GM23338 (cell line): ENCODE data around the gene TBCD. TPM values are rescaled to one million over a fixed set of nuclear protein-coding genes. Genes with fewer than 3 reads are reported as not detected.

Experiments used
- ATAC-seq: fragments of 200-7000 bp; cut with Tn5 transposase; 3 replicates; pipeline ENCODE4 v1.9.1; 2020
- DNase-seq: peaks from one replicate; pipeline ENCODE4 v3.0.0-alpha.2; 2015; ENCODE audit warnings: low spot score
- H2AFZ ChIP-seq: fragments of 200-600 bp; sonication (generic); 2 replicates; pipeline ENCODE4 v1.8.0; 2016; ENCODE audit warnings: antibody characterized with exemption, mild to moderate bottlenecking, moderate library complexity
- H3F3A ChIP-seq: fragments of 200-600 bp; sonication (generic); replicated peaks from 2 replicates; pipeline ENCODE4 v1.8.0; 2017; ENCODE audit warnings: antibody characterized with exemption, mixed run types, low read depth
- H3K27ac ChIP-seq: fragments of 200-600 bp; sonication (generic); 2 replicates; pipeline ENCODE4 v1.6.1; 2016; ENCODE audit warnings: low read depth
- H3K27me3 ChIP-seq: fragments of 200-600 bp; sonication (generic); 2 replicates; pipeline ENCODE4 v1.8.0; 2016; ENCODE audit warnings: mild to moderate bottlenecking, mixed run types, moderate library complexity; ENCODE audit not compliant: insufficient read depth
- H3K36me3 ChIP-seq: fragments of 200-600 bp; sonication (generic); 2 replicates; pipeline ENCODE4 v1.8.0; 2016; ENCODE audit warnings: mild to moderate bottlenecking; ENCODE audit not compliant: insufficient read depth
- H3K4me1 ChIP-seq: fragments of 200-600 bp; sonication (generic); 2 replicates; pipeline ENCODE4 v1.8.0; 2016; ENCODE audit warnings: mild to moderate bottlenecking, moderate library complexity; ENCODE audit not compliant: insufficient read depth
- H3K4me2 ChIP-seq: fragments of 200-600 bp; sonication (generic); 2 replicates; pipeline ENCODE4 v1.7.1; 2017; ENCODE audit warnings: mixed run types
- H3K4me3 ChIP-seq: fragments of 200-600 bp; sonication (generic); 2 replicates; pipeline ENCODE4 v1.6.1; 2016; ENCODE audit warnings: mixed run types
- H3K79me2 ChIP-seq: fragments of 200-600 bp; sonication (generic); replicated peaks from 2 replicates; pipeline ENCODE4 v1.8.0; 2017; ENCODE audit warnings: mild to moderate bottlenecking; ENCODE audit not compliant: insufficient read depth
- H3K9me2 ChIP-seq: fragments of 200-600 bp; sonication (generic); 2 replicates; pipeline ENCODE4 v1.8.0; 2017; ENCODE audit not compliant: insufficient read depth
- H4K20me1 ChIP-seq: fragments of 200-600 bp; sonication (generic); replicated peaks from 2 replicates; pipeline ENCODE4 v1.8.0; 2017; ENCODE audit warnings: mild to moderate bottlenecking; ENCODE audit not compliant: insufficient read depth
- H3K27ac Mint-ChIP-seq: 2 replicates; pipeline ENCODE4 v1.8.0; 2020; ENCODE audit warnings: inconsistent platforms, mild to moderate bottlenecking, moderate library complexity, mixed read lengths
- H3K27me3 Mint-ChIP-seq: 3 replicates; pipeline ENCODE4 v1.8.0; 2022; ENCODE audit warnings: low read depth, mild to moderate bottlenecking, moderate library complexity, mixed read lengths, inconsistent platforms; ENCODE audit not compliant: insufficient read depth, poor library complexity
- H3K36me3 Mint-ChIP-seq: 3 replicates; pipeline ENCODE4 v1.8.0; 2021; ENCODE audit warnings: low read depth, mild to moderate bottlenecking, inconsistent platforms, moderate library complexity, mixed read lengths
- H3K4me1 Mint-ChIP-seq: 3 replicates; pipeline ENCODE4 v1.8.0; 2020; ENCODE audit warnings: mild to moderate bottlenecking, inconsistent platforms, mixed read lengths
- H3K4me3 Mint-ChIP-seq: 3 replicates; pipeline ENCODE4 v1.8.0; 2021; ENCODE audit warnings: moderate library complexity, mild to moderate bottlenecking, inconsistent platforms, mixed read lengths
- H3K9me3 Mint-ChIP-seq: 3 replicates; pipeline ENCODE4 v1.8.0; 2020; ENCODE audit warnings: moderate library complexity, mild to moderate bottlenecking, inconsistent platforms, mixed read lengths
- CREB1 ChIP-seq: fragments of 250-450 bp; sonication (Bioruptor Pico); IDR thresholded peaks from 2 replicates; pipeline ENCODE4 v1.5.0; 2020; ENCODE audit warnings: low read depth, mild to moderate bottlenecking, moderate library complexity
- CTCF ChIP-seq, 2 experiments: fragments of 200-600 bp in 1 of 2; sonication (generic) in 1 of 2; conservative IDR thresholded peaks; 2 replicates each; pipeline versions ENCODE4 v1.5.1 to v1.6.1; 2016 to 2017; ENCODE audit warnings: antibody characterized with exemption in 2 of 2, low read depth in 2 of 2, mild to moderate bottlenecking in 2 of 2, moderate library complexity in 1 of 2
- EZH2 ChIP-seq: fragments of 200-600 bp; sonication (generic); IDR thresholded peaks from one replicate; pipeline ENCODE4 v1.8.0; 2017; ENCODE audit warnings: antibody characterized with exemption, mild to moderate bottlenecking, low read depth; ENCODE audit not compliant: unreplicated experiment
- NANOG ChIP-seq: IDR thresholded peaks from 2 replicates; pipeline ENCODE4 v1.6.1; 2016; ENCODE audit warnings: antibody characterized with exemption, borderline replicate concordance
- STAT1 ChIP-seq: IDR thresholded peaks from one replicate; pipeline ENCODE4 v1.6.1; 2016; ENCODE audit warnings: antibody characterized with exemption; ENCODE audit not compliant: unreplicated experiment
- ZNF114 ChIP-seq: fragments of 250-450 bp; sonication (Bioruptor Pico); IDR thresholded peaks from 2 replicates; pipeline ENCODE4 v1.5.0; 2020; ENCODE audit warnings: mild to moderate bottlenecking, moderate library complexity
- ZNF331 ChIP-seq: fragments of 250-450 bp; sonication (Bioruptor Pico); IDR thresholded peaks from 2 replicates; pipeline ENCODE4 v1.5.0; 2020; ENCODE audit warnings: low read depth, mild to moderate bottlenecking, moderate library complexity
- polyA plus RNA-seq: library from polyadenylated mRNA; unstranded; fragments of >200 nt; fragmentation: Nextera tagmentation; extraction: Ambion mirVana; gene quantifications from 2 replicates; pipeline ENCODE4 v1.2.1, GENCODE V29; 2016
- total RNA-seq: library from RNA; depleted of rRNA; stranded (reverse); fragments of >200 nt; shearing (Covaris generic); gene quantifications from 2 replicates; pipeline ENCODE4 v1.2.3, GENCODE V29; 2014
- TF ChIP-seq, protein P1 (sequence below): IDR thresholded peaks from 2 replicates; pipeline ENCODE4 v1.6.1; 2016; ENCODE audit warnings: antibody characterized with exemption

The TBCD gene
- total and polyA plus RNA-seq, 2 experiments from 2014 or later, result 75.0 to 116 TPM

GRCh38 chr17:82745524-82745923 is 6.3 kb upstream of the TBCD start:
- Mint-ChIP-seq H3K27ac (no peak overlapping the region), H3K4me1 (peaks cover 7% of the 10 kb centered on the region; the same call in 2 of the 3 replicates), H3K36me3 (peaks cover 54% of the 10 kb centered on the region), H3K4me3 (no peak overlapping the region; the same call in 2 of the 3 replicates), H3K27me3 (peaks cover 13% of the 10 kb centered on the region), H3K9me3 (peaks cover 32% of the 10 kb centered on the region)
- Histone ChIP-seq H3K4me3 (no peak overlapping the region), H3K4me1 (peaks cover 13% of the 10 kb centered on the region), H3K27me3 (peaks cover 17% of the 10 kb centered on the region), H3K36me3 (peaks cover 21% of the 10 kb centered on the region), H4K20me1 (no peaks in the 10 kb centered on the region), H3K79me2 (no peaks in the 10 kb centered on the region), H3K4me2 (0 out of 2 replicates have a peak overlapping the region, but pooled peaks have one; percentile 20), H3K9me2 (0 out of 2 replicates have a peak, but pooled peaks cover 5% of the 10 kb centered on the region), H3K27ac (peak overlapping the region; percentile 26; the same call in 1 of the 2 replicates), H2AFZ (no peak overlapping the region), H3F3A (0 out of 2 replicates have a peak, but pooled peaks cover 2% of the 10 kb centered on the region)
- ATAC-seq (no peak), DNase-seq (no peak)
- TF ChIP-seq EZH2 (no peak), CTCF (conservative IDR thresholded peaks at IDR 0.05; ENCODE audit: low read depth in 2 of 2) (no peak)

- H3K4me2 ChIP-seq, result no peak overlapping the region
- ATAC-seq, result no peak
- no peak overlapping the region for H3K27ac Mint-ChIP-seq
- peaks cover 17% of the 10 kb centered on the region for H3K27me3 ChIP-seq
- H3K4me1 Mint-ChIP-seq, result peaks cover 13% of the 10 kb centered on the region; the same call in 2 of the 3 replicates
- H4K20me1 ChIP-seq, result no peaks in the 10 kb centered on the region
- 0 out of 2 replicates have a peak, but pooled peaks cover 5% of the 10 kb centered on the region for H3K9me2 ChIP-seq
- peaks cover 33% of the 10 kb centered on the region for H3K36me3 Mint-ChIP-seq
- TF ChIP-seq ZNF114 (CRISPR knock-in tag) (no peak), NANOG (no peak), STAT1 (no peak)
- peaks cover 7% of the 10 kb centered on the region; the same call in 1 of the 2 replicates for H3K36me3 ChIP-seq
- no peak overlapping the region for H2AFZ ChIP-seq
- H3K4me3 Mint-ChIP-seq, result no peak overlapping the region
- H3K27ac ChIP-seq, result no peak overlapping the region
- peaks cover 25% of the 10 kb centered on the region for H3K9me3 Mint-ChIP-seq
- no peak for DNase-seq
- H3K79me2 ChIP-seq, result peaks cover 14% of the 10 kb centered on the region
- peaks cover 17% of the 10 kb centered on the region for H3K4me1 ChIP-seq
- 0 out of 2 replicates have a peak, but pooled peaks cover 2% of the 10 kb centered on the region for H3F3A ChIP-seq
- no peak overlapping the region for H3K4me3 ChIP-seq
- peaks cover 15% of the 10 kb centered on the region for H3K27me3 Mint-ChIP-seq
These were observed 3.1 kb upstream of the TBCD start for GRCh38 chr17:82748756-82749155.

GRCh38 chr17:82750241-82750908 is 1.5 kb upstream of the TBCD start:
- Histone ChIP-seq H3K27me3 (peaks cover 17% of the 10 kb centered on the region), H3K27ac (no peak overlapping the region), H2AFZ (no peak overlapping the region; the same call in 1 of the 2 replicates), H3K79me2 (peaks cover 18% of the 10 kb centered on the region), H3K4me1 (peaks cover 12% of the 10 kb centered on the region), H3K36me3 (peaks cover 7% of the 10 kb centered on the region; the same call in 1 of the 2 replicates), H3K4me3 (peak overlapping the region; percentile 57), H4K20me1 (no peaks in the 10 kb centered on the region), H3K4me2 (peak overlapping the region; percentile 79), H3F3A (0 out of 2 replicates have a peak, but pooled peaks cover 5% of the 10 kb centered on the region), H3K9me2 (0 out of 2 replicates have a peak, but pooled peaks cover 1% of the 10 kb centered on the region)
- Mint-ChIP-seq H3K27me3 (peaks cover 19% of the 10 kb centered on the region), H3K9me3 (peaks cover 20% of the 10 kb centered on the region), H3K4me3 (peak overlapping the region; percentile 70), H3K36me3 (peaks cover 25% of the 10 kb centered on the region), H3K27ac (no peak overlapping the region), H3K4me1 (peaks cover 25% of the 10 kb centered on the region)
- DNase-seq (peak; percentile 78), ATAC-seq (peak; percentile 16)
- TF ChIP-seq NANOG (no peak), ZNF331 (CRISPR knock-in tag) (no peak), CREB1 (no peak), STAT1 (no peak), ZNF114 (CRISPR knock-in tag) (no peak)
- TF ChIP-seq, protein P1, sequence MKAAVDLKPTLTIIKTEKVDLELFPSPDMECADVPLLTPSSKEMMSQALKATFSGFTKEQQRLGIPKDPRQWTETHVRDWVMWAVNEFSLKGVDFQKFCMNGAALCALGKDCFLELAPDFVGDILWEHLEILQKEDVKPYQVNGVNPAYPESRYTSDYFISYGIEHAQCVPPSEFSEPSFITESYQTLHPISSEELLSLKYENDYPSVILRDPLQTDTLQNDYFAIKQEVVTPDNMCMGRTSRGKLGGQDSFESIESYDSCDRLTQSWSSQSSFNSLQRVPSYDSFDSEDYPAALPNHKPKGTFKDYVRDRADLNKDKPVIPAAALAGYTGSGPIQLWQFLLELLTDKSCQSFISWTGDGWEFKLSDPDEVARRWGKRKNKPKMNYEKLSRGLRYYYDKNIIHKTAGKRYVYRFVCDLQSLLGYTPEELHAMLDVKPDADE, result no peak
